Measurements from ENCODE around the gene CFAP221. TPM values are rescaled to one million over a fixed set of nuclear protein-coding genes. Genes with fewer than 3 reads are reported as not detected.

Gene CFAP221
- total and polyA plus RNA-seq, 10 of the 15 experiments (the other 5 are each of a cell fraction or from before 2014, with no cell fraction given), result not detected

DNA sequence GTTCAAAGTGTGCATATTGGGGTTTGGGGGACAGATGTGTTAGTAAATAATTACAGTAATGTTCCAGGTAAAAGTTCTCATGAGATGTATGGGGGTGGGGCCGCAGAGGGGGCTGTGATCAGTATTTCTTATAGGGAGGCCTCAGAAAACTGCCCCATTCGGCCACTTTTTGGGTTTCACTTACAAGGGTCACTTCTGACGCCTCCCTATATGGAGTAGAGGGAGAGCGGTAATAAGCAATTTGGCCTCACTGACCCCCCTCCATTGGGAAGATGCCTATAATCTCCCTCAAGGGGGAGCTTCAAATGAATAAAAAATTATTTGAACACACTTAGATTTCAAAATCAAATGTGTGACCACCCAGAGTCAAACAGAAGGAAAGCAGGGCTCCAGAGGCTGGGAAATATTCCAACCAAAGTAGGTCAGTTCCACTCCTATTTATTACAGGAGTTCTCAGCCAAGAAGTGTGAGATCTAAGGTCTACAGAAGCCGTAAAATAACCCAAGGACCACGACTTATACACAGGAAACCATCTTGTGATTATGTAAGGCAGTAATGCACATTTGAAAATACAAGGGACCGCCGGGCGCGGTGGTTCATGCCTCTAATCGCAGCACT, 22.7 kb upstream of the CFAP221 start:
- no peak for FAIRE-seq
- intact Hi-C loops (cut with micrococcal nuclease; ENCODE audit: unreplicated experiment), result no loop called here
- in situ Hi-C loops (cut with MboI), result no loop called here
- ChIA-PET RAD21 (ENCODE audit: unreplicated experiment) (no interaction called here), CTCF (no interaction called here), SMC1A (ENCODE audit: uncharacterized antibody, unreplicated experiment) (no interaction called here), POLR2A (no interaction called here)
- Histone ChIP-seq H3K27ac (ENCODE audit: control insufficient read depth, insufficient read depth) (no peak overlapping the region), H3K9ac (ENCODE audit: control insufficient read depth, insufficient read depth, low read length) (no peak overlapping the region), H4K20me1 (ENCODE audit: control insufficient read depth, insufficient read depth) (no peaks in the 10 kb centered on the region), H3K36me3 (ENCODE audit: control insufficient read depth in 2 of 2, insufficient read depth in 2 of 2, low read length in 1 of 2) (no peaks in the 10 kb centered on the region), H2AFZ (ENCODE audit: control insufficient read depth, low read depth, low read length) (no peak overlapping the region), H3K27me3 (replicated peaks in 1 of 2; ENCODE audit: control insufficient read depth in 2 of 2, insufficient read depth in 2 of 2, low read length in 1 of 2) (peaks cover 3 to 7% of the 10 kb centered on the region in 2 experiments; a peak in 2 of 4 replicates), H3K4me3 (no peak overlapping the region), H3K79me2 (ENCODE audit: control insufficient read depth, insufficient read depth, low read length) (no peaks in the 10 kb centered on the region), H3K9me3 (replicated peaks; ENCODE audit: control insufficient read depth, insufficient read depth, low read length) (no peaks in the 10 kb centered on the region), H3K4me1 (ENCODE audit: control insufficient read depth, insufficient read depth, low read length) (no peaks in the 10 kb centered on the region; the same call in 1 of the 2 replicates), H3K4me2 (ENCODE audit: control insufficient read depth, insufficient read depth) (no peak overlapping the region)
- BruUV-seq (replicated peaks), result no TSS peak
- no peak for DNase-seq (ENCODE audit: low read depth, low spot score)
- TF ChIP-seq CBX3 (IDR thresholded peaks at IDR 0.05; ENCODE audit: borderline replicate concordance, low read depth), result no peak
- TF ChIP-seq EGR1 (IDR thresholded peaks at IDR 0.05; ENCODE audit: borderline replicate concordance in 1 of 2, low read depth in 2 of 2, low read length in 2 of 2), result no peak
- TF ChIP-seq WRNIP1 (IDR thresholded peaks at IDR 0.05; ENCODE audit: borderline replicate concordance, low read depth, low read length), result no peak
- TF ChIP-seq EP300 (IDR thresholded peaks at IDR 0.05; ENCODE audit: borderline replicate concordance in 1 of 2, control insufficient read depth in 1 of 2, low read depth in 2 of 2, low read length in 2 of 2), result no peak
- TF ChIP-seq SPI1 (IDR thresholded peaks at IDR 0.05; ENCODE audit: borderline replicate concordance, insufficient read depth, low read depth, low read length), result no peak
- TF ChIP-seq, protein P1, sequence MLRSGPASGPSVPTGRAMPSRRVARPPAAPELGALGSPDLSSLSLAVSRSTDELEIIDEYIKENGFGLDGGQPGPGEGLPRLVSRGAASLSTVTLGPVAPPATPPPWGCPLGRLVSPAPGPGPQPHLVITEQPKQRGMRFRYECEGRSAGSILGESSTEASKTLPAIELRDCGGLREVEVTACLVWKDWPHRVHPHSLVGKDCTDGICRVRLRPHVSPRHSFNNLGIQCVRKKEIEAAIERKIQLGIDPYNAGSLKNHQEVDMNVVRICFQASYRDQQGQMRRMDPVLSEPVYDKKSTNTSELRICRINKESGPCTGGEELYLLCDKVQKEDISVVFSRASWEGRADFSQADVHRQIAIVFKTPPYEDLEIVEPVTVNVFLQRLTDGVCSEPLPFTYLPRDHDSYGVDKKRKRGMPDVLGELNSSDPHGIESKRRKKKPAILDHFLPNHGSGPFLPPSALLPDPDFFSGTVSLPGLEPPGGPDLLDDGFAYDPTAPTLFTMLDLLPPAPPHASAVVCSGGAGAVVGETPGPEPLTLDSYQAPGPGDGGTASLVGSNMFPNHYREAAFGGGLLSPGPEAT (IDR thresholded peaks at IDR 0.05; ENCODE audit: low read depth), result no peak
- TF ChIP-seq IKZF2 (IDR thresholded peaks at IDR 0.05), result no peak
- TF ChIP-seq SMC3 (IDR thresholded peaks at IDR 0.05; ENCODE audit: borderline replicate concordance, low read length), result no peak
- TF ChIP-seq NBN (IDR thresholded peaks at IDR 0.05), result no peak
- TF ChIP-seq IRF3 (IDR thresholded peaks at IDR 0.05), result no peak
- TF ChIP-seq SMAD1 (IDR thresholded peaks at IDR 0.05; ENCODE audit: low read depth, partially characterized antibody), result no peak
- no peak for TF ChIP-seq PBX3 (IDR thresholded peaks at IDR 0.05; ENCODE audit: insufficient replicate concordance, low read depth, low read length)
- TF ChIP-seq MEF2B (IDR thresholded peaks at IDR 0.05; ENCODE audit: partially characterized antibody, poor library complexity, severe bottlenecking), result no peak
- TF ChIP-seq NFYA (IDR thresholded peaks at IDR 0.05; ENCODE audit: borderline replicate concordance, low read depth, low read length), result no peak
- no peak for TF ChIP-seq JUNB (IDR thresholded peaks at IDR 0.05)
- TF ChIP-seq SUPT20H (IDR thresholded peaks at IDR 0.05; ENCODE audit: borderline replicate concordance, control insufficient read depth, low read depth, low read length), result no peak
- no peak for TF ChIP-seq POU2F2 (IDR thresholded peaks at IDR 0.05; ENCODE audit: borderline replicate concordance, low read depth, low read length)
- TF ChIP-seq, protein P2, sequence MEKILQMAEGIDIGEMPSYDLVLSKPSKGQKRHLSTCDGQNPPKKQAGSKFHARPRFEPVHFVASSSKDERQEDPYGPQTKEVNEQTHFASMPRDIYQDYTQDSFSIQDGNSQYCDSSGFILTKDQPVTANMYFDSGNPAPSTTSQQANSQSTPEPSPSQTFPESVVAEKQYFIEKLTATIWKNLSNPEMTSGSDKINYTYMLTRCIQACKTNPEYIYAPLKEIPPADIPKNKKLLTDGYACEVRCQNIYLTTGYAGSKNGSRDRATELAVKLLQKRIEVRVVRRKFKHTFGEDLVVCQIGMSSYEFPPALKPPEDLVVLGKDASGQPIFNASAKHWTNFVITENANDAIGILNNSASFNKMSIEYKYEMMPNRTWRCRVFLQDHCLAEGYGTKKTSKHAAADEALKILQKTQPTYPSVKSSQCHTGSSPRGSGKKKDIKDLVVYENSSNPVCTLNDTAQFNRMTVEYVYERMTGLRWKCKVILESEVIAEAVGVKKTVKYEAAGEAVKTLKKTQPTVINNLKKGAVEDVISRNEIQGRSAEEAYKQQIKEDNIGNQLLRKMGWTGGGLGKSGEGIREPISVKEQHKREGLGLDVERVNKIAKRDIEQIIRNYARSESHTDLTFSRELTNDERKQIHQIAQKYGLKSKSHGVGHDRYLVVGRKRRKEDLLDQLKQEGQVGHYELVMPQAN (conservative IDR thresholded peaks at IDR 0.05), result no peak
- no peak for TF ChIP-seq HDAC2 (IDR thresholded peaks at IDR 0.05)
- ATAC-seq, result no peak
- WGBS (ENCODE audit: insufficient coverage, insufficient replicate concordance, low lambda C conversion rate, missing lambda C conversion rate), result 54% methylated on average over 11 of the region's 11 CpGs
